Endothelial cell of umbilical vein (primary cell): ENCODE results near the gene ABCG4. TPM values are rescaled to one million over a fixed set of nuclear protein-coding genes. Genes with fewer than 3 reads are reported as not detected.

Source experiments
- BruUV-seq: library from RNA; stranded (reverse); fragments of 400-500 nt; replicated peaks from 2 replicates; lab custom pipeline; 2021; lab: Mats Ljungman, UMichigan
- CTCF ChIA-PET: fragments of 300-600, 350-600 bp; sonication (Branson Sonifier 250); formaldehyde crosslinking; loops from one replicate; lab custom pipeline; 2021; ENCODE audit warnings: antibody characterized with exemption, inconsistent platforms; lab: Charles Lee
- POLR2A ChIA-PET: fragments of 300-600, 350-600 bp; sonication (Branson Sonifier 250); formaldehyde crosslinking; loops from one replicate; lab custom pipeline; 2021; ENCODE audit warnings: antibody characterized with exemption, inconsistent platforms; lab: Charles Lee
- DNase-seq: peaks from one replicate; pipeline ENCODE4 v3.0.0-alpha.2; 2011; ENCODE audit warnings: low read depth, low spot score
- FAIRE-seq: peaks from 2 replicates; lab custom pipeline; 2011; peaks lifted over from hg19 to GRCh38; lab: Jason Lieb, UNC
- H2AFZ ChIP-seq: 2 replicates; pipeline ENCODE4 v1.6.0; 2012; ENCODE audit warnings: low read depth, low read length, control low read depth, inconsistent platforms
- H3K27ac ChIP-seq: 2 replicates; pipeline ENCODE4 v1.5.1; 2011; ENCODE audit warnings: low read depth, mild to moderate bottlenecking, control low read depth, low read length, moderate library complexity; ENCODE audit not compliant: insufficient read depth
- H3K27me3 ChIP-seq, 2 experiments: 2 replicates each; pipeline versions ENCODE4 v1.6.0 to v1.6.1; 2011; ENCODE audit warnings: low read length in 2 of 2, mixed read lengths in 1 of 2; ENCODE audit not compliant: control insufficient read depth in 2 of 2, insufficient read depth in 2 of 2
- H3K36me3 ChIP-seq, 2 experiments: 2 replicates in 1 of 2; 3 replicates in 1 of 2; pipeline ENCODE4 v1.5.1; 2011; ENCODE audit warnings: low read length in 2 of 2, mild to moderate bottlenecking in 1 of 2, moderate library complexity in 1 of 2; ENCODE audit not compliant: control insufficient read depth in 2 of 2, insufficient read depth in 2 of 2; ENCODE audit errors: extremely low read depth in 1 of 2
- H3K4me1 ChIP-seq: 3 replicates; pipeline ENCODE4 v1.5.1; 2011; ENCODE audit warnings: mild to moderate bottlenecking, low read length; ENCODE audit not compliant: control insufficient read depth, insufficient read depth; ENCODE audit errors: extremely low read depth
- H3K4me2 ChIP-seq: 2 replicates; pipeline ENCODE4 v1.6.1; 2011; ENCODE audit warnings: low read length, control low read depth, mixed read lengths; ENCODE audit not compliant: insufficient read depth
- H3K4me3 ChIP-seq, 3 experiments: fragments of 200-600 bp in 1 of 3; sonication (generic), shearing (Covaris generic) in 1 of 3; replicated peaks in 1 of 3; 2 replicates each; pipeline ENCODE4 v1.5.1; 2011 to 2016; ENCODE audit warnings: control low read depth in 3 of 3, low read length in 3 of 3, mild to moderate bottlenecking in 2 of 3, inconsistent platforms in 1 of 3, low read depth in 1 of 3, moderate library complexity in 1 of 3; ENCODE audit not compliant: insufficient read depth in 1 of 3
- H3K79me2 ChIP-seq: 2 replicates; pipeline ENCODE4 v1.6.0; 2012; ENCODE audit warnings: low read length, inconsistent platforms; ENCODE audit not compliant: control insufficient read depth, insufficient read depth
- H3K9ac ChIP-seq: replicated peaks from 2 replicates; pipeline ENCODE3; 2011; ENCODE audit warnings: low read length, control low read depth; ENCODE audit not compliant: insufficient read depth; ENCODE audit errors: extremely low read depth
- H3K9me1 ChIP-seq: replicated peaks from 3 replicates; pipeline ENCODE4 v1.6.0; 2011; ENCODE audit warnings: mild to moderate bottlenecking, low read length; ENCODE audit not compliant: control insufficient read depth, insufficient read depth; ENCODE audit errors: extremely low read depth
- H3K9me3 ChIP-seq: replicated peaks from 2 replicates; pipeline ENCODE4 v1.5.1; 2012; ENCODE audit warnings: low read length, inconsistent platforms; ENCODE audit not compliant: control insufficient read depth, insufficient read depth
- H4K20me1 ChIP-seq: replicated peaks from 2 replicates; pipeline ENCODE3; 2011; ENCODE audit warnings: mild to moderate bottlenecking, low read length; ENCODE audit not compliant: control insufficient read depth, insufficient read depth; ENCODE audit errors: extremely low read depth
- CTCF ChIP-seq, 2 donors: IDR thresholded peaks; 1 replicate in 1 of 2; 2 replicates in 1 of 2; pipeline ENCODE4 v1.5.1; 2011; ENCODE audit warnings: low read length in 2 of 2, mild to moderate bottlenecking in 2 of 2, moderate library complexity in 2 of 2, control low read depth in 1 of 2, inconsistent platforms in 1 of 2, low read depth in 1 of 2; ENCODE audit not compliant: insufficient read depth in 1 of 2; ENCODE audit errors: extremely low read depth in 1 of 2
- EZH2 ChIP-seq: IDR thresholded peaks from 2 replicates; pipeline ENCODE4 v1.6.1; 2012; ENCODE audit warnings: borderline replicate concordance, low read depth, mild to moderate bottlenecking, moderate library complexity, low read length, inconsistent platforms; ENCODE audit not compliant: severe bottlenecking
- FOS ChIP-seq: IDR thresholded peaks from 2 replicates; pipeline ENCODE4 v1.6.1; 2011; ENCODE audit warnings: mild to moderate bottlenecking, low read length, moderate library complexity, borderline replicate concordance; ENCODE audit not compliant: insufficient read depth
- GATA2 ChIP-seq: IDR thresholded peaks from 2 replicates; pipeline ENCODE4 v1.7.0; 2011; ENCODE audit warnings: low read depth, mild to moderate bottlenecking, moderate library complexity, mixed read lengths, low read length; ENCODE audit not compliant: insufficient read length, insufficient read depth
- JUN ChIP-seq: IDR thresholded peaks from 2 replicates; pipeline ENCODE4 v1.6.1; 2011; ENCODE audit warnings: borderline replicate concordance, low read depth; ENCODE audit not compliant: insufficient read length, insufficient read depth
- MYC ChIP-seq: IDR thresholded peaks from one replicate; pipeline ENCODE4 v1.6.1; 2011; ENCODE audit warnings: mild to moderate bottlenecking, low read depth, low read length
- POLR2A ChIP-seq: IDR thresholded peaks from 2 replicates; pipeline ENCODE4 v1.6.1; 2012; ENCODE audit warnings: low read depth, mild to moderate bottlenecking, control low read depth, low read length
- POLR2AphosphoS5 ChIP-seq: IDR thresholded peaks from 2 replicates; pipeline ENCODE4 v1.6.1; 2012; ENCODE audit warnings: low read depth, mild to moderate bottlenecking, control low read depth, low read length, moderate library complexity; ENCODE audit not compliant: insufficient read depth
- dilution Hi-C: fragments of 300-500 bp; cut with MboI; formaldehyde crosslinking; loops from one replicate; pipeline ENCODE4 v1.15.0; 2019; ENCODE audit warnings: low sequenced_read_pairs; ENCODE audit not compliant: extremely low pct_ligation_motif_present
- intact Hi-C: fragments of 100-400 bp; cut with micrococcal nuclease; formaldehyde crosslinking; loops from one replicate; pipeline ENCODE4 v1.10.0; 2022
- polyA plus RNA-seq, 4 experiments: library from polyadenylated mRNA; depleted of rRNA in 3 of 4; stranded (reverse) in 3 of 4; unstranded in 1 of 4; fragments of >200 nt; gene quantifications; 2 replicates each; pipeline versions ENCODE4 v1.2.1 to v1.2.3, GENCODE V29; 2011 to 2012; ENCODE audit warnings: missing spikeins in 1 of 4
- total RNA-seq: library from RNA; stranded (reverse); gene quantifications from 2 replicates; pipeline ENCODE4 v1.2.3, GENCODE V29; 2021
- TF ChIP-seq, protein P1 (sequence below): IDR thresholded peaks from 2 replicates; pipeline ENCODE4 v1.6.1; 2011; ENCODE audit not compliant: insufficient read depth, insufficient read length

The ABCG4 gene
- total and polyA plus RNA-seq, 2 donors (not counting 3 experiments of a cell fraction or from before 2014, with no cell fraction given) = 1.0 to 1.7 TPM

DNA sequence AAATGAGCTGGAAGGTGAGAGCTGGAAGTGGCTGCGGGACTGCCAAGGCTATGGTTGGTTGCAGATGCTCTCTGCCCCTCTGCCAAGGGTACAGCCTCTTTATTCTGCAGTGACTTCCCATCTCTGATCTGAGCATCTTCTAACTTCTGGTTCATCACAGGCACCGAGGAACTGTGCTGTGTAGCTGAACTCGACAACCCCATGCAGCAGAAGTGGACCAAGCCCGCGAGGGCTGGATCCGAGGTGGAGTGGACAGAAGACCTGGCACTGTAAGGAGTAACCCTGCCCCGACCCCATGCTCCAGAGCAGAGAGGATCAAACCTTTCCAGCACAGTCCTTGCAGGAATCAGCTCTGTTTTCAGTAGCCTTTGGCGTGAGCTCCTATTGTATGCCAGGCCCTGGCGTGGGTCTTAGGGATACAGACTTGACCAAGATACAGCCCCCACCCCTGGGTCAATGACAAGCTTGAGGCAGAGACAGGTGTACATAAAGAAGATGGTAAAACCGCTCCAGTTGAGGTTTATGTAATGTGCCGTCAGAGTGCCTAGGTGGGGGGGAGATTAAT lies 37.4 kb upstream of the ABCG4 start:
- dilution Hi-C loops = no loop called here
- POLR2A ChIA-PET = no interaction called here

DNA sequence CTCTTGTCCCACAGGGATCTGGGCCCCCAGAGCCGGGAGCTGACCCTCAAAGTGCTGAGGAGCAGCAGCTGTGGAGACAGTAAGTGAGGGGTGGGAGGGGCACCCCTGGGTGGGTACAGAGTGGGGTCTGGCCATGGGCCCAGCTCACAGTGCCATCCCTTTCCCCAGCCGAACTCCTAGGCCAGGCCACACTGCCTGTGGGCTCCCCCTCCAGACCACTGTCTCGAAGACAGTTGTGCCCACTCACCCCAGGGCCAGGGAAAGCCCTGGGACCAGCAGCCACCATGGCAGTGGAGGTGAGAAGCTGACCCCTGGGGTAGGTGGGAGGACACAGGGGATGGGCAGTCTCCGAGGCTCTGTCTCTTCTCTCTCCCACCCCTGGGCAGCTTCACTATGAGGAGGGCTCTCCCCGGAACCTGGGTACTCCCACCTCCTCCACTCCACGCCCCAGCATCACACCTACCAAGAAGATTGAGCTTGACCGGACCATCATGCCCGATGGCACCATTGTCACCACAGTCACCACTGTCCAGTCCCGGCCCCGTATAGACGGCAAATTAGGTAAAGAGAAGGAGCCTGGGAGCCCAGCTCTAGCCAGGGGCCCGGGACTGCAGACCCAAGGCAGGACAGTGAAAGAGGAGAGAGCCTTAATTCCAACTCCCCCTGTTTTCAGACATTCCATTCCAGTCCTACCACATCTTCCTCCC lies 36.4 kb upstream of the ABCG4 start:
- Histone ChIP-seq H2AFZ (no peak overlapping the region), H3K4me3 (no peak overlapping the region), H3K27me3 (no peaks in the 10 kb centered on the region), H4K20me1 (no peaks in the 10 kb centered on the region), H3K27ac (no peak overlapping the region), H3K4me1 (peaks cover 13% of the 10 kb centered on the region), H3K4me2 (no peak overlapping the region), H3K9me3 (no peaks in the 10 kb centered on the region), H3K36me3 (peaks cover 7 to 27% of the 10 kb centered on the region in 2 experiments), H3K9ac (no peak overlapping the region), H3K9me1 (no peaks in the 10 kb centered on the region), H3K79me2 (no peaks in the 10 kb centered on the region)
- DNase-seq (no peak), FAIRE-seq (no peak)
- dilution Hi-C loops = no loop called here
- intact Hi-C loops = no loop called here
- ChIA-PET POLR2A (no interaction called here), CTCF (interaction anchor here (1.3 to 1.7 kb wide), 2 partner anchors 10 to 40 kb away, joined by 3 to 6 read pairs; no protein-coding TSS in a partner anchor)
- BruUV-seq = no TSS peak
- TF ChIP-seq JUN = no peak
- no peak for TF ChIP-seq MYC
- TF ChIP-seq GATA2 = no peak
- TF ChIP-seq POLR2A = no peak
- no peak for TF ChIP-seq FOS
- TF ChIP-seq, protein P1, sequence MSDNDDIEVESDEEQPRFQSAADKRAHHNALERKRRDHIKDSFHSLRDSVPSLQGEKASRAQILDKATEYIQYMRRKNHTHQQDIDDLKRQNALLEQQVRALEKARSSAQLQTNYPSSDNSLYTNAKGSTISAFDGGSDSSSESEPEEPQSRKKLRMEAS = no peak
- no peak for TF ChIP-seq EZH2
- TF ChIP-seq POLR2AphosphoS5 = no peak
- no peak for TF ChIP-seq CTCF (IDR thresholded peaks at IDR 0.05; ENCODE audit: extremely low read depth in 1 of 2, insufficient read depth in 1 of 2, low read depth in 1 of 2, low read length in 2 of 2)

More for the DNA sequence above, 37.4 kb upstream of the ABCG4 start:
- no TSS peak for BruUV-seq
- Histone ChIP-seq H3K4me1 (peaks cover 18% of the 10 kb centered on the region), H3K27ac (no peak overlapping the region), H3K9ac (no peak overlapping the region), H3K9me3 (no peaks in the 10 kb centered on the region), H2AFZ (no peak overlapping the region), H3K36me3 (peaks cover 7 to 25% of the 10 kb centered on the region in 2 experiments), H3K27me3 (no peaks in the 10 kb centered on the region), H3K79me2 (no peaks in the 10 kb centered on the region), H4K20me1 (no peaks in the 10 kb centered on the region), H3K9me1 (no peaks in the 10 kb centered on the region), H3K4me2 (no peak overlapping the region), H3K4me3 (no peak overlapping the region)
- FAIRE-seq = no peak
- TF ChIP-seq FOS = no peak
- intact Hi-C loops = no loop called here
- CTCF ChIA-PET = interaction anchor here (1.7 kb wide), 1 partner anchor 9 kb away, joined by 6 read pairs; no protein-coding TSS in a partner anchor
- no peak for DNase-seq
